Testis (tissue), 3 donors: Measurements from ENCODE around the gene DLX2. TPM values are rescaled to one million over a fixed set of nuclear protein-coding genes. Genes with fewer than 3 reads are reported as not detected.

Experiments used
- DNase-seq: peaks from one replicate; pipeline ENCODE4 v3.0.0-alpha.2; 2019
- H3K27ac ChIP-seq, 2 donors: fragments of 200-600 bp; sonication (generic); one replicate each; pipeline ENCODE4 v1.5.1; 2019
- H3K27me3 ChIP-seq: fragments of 200-600 bp; sonication (generic); one replicate; pipeline ENCODE4 v1.5.1; 2019
- H3K36me3 ChIP-seq: fragments of 200-600 bp; sonication (generic); one replicate; pipeline ENCODE4 v1.5.1; 2017; ENCODE audit warnings: low read depth; ENCODE audit errors: missing control alignments
- H3K4me1 ChIP-seq: fragments of 200-600 bp; sonication (generic); one replicate; pipeline ENCODE4 v1.5.1; 2019
- H3K4me3 ChIP-seq, 2 donors: fragments of 200-600 bp; sonication (generic); one replicate each; pipeline ENCODE4 v1.5.1; 2017 to 2019
- H3K9me3 ChIP-seq: fragments of 200-600 bp; sonication (generic); one replicate; pipeline ENCODE4 v1.5.1; 2017
- POLR2A ChIP-seq: fragments of 450-650 bp; IDR thresholded peaks from one replicate; pipeline ENCODE4 v1.6.1; 2017; ENCODE audit warnings: antibody characterized with exemption, mild to moderate bottlenecking, moderate library complexity
- WGBS, 2 donors: methylation state at CpG; one replicate each; pipeline ENCODE4 v1.1.5; 2018; 5-methylcytosine and 5-hydroxymethylcytosine counted together
- intact Hi-C: fragments of 100-400 bp; cut with DNase I; formaldehyde crosslinking; loops from one replicate; pipeline ENCODE4 v1.15.1; 2023; ENCODE audit warnings: low total_unique reads
- polyA plus RNA-seq: library from polyadenylated mRNA; stranded (reverse); fragments of 350-450 nt; fragmentation: Illumina TruSeq; extraction: RNeasy Lipid Tissue Mini Kit (QIAGEN cat#74804); gene quantifications from one replicate; pipeline ENCODE4 v1.2.3, GENCODE V29; 2014; ENCODE audit warnings: low read depth, low replicate concordance; ENCODE audit not compliant: insufficient read depth
- total RNA-seq, 2 donors: library from RNA; depleted of rRNA; stranded (reverse); fragments of >200 nt; gene quantifications; one replicate each; pipeline ENCODE4 v1.2.3, GENCODE V29; 2016
- TF ChIP-seq, protein P1 (sequence below), 3 experiments: fragments of 450-650 bp in 2 of 3; fragments of 200-600 bp in 1 of 3; sonication (generic) in 1 of 3; IDR thresholded peaks; one replicate each; pipeline ENCODE4 v1.5.1; 2016 to 2019; ENCODE audit warnings: antibody characterized with exemption in 3 of 3, mild to moderate bottlenecking in 2 of 3, moderate library complexity in 1 of 3

Gene DLX2
- total and polyA plus RNA-seq, 3 donors from 2014 or later, result 0.29 to 1.1 (median 0.99) TPM

DNA sequence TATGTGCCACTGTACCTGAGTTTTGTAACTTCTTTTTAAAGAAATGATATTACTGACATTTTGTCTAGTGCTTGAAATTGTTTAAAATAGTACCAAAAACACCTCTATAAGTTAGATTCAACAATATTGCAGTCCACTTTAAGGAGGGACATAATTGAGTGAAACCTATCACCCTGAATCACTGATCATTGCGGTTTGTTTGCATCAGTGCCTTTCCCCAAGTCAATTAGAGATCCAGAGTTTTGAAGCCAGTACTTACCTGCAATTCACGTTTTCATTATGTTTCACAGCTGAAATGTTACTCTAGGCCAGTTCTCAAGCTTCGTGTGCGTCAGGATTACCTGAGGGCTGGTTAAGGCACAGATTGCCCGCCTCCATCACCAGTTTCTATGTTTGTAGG is 44.0 kb downstream of the DLX2 start:
- WGBS, 2 donors, result 77 to 80% methylated on average over 5 of the region's 5 CpGs
- H3K4me3 ChIP-seq, result no peak overlapping the region
- intact Hi-C loops, result no loop called here

DNA sequence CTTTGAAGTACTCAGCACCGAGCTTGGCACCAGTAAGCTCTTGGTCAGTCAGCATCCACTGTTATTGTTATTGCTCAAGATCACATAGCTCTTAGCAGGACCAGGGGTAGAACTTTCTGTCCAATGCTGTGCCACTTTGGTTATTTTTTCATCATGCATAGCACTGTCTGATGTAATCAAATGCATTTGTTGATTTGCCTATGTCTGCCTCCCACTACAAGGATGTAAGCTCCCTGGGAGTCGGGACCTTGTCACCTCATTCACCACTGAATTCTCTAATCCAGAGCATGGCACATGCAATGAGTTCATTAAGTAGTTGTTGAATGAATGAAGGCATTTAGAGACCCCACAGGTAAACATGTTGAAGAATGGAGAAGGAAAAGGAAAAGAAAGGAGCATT is 46.4 kb downstream of the DLX2 start:
- intact Hi-C loops, result no loop called here
- Histone ChIP-seq H3K27ac (no peak overlapping the region), H3K4me3 (no peak overlapping the region), H3K4me1 (no peaks in the 10 kb centered on the region), H3K36me3 (no peaks in the 10 kb centered on the region), H3K27me3 (no peaks in the 10 kb centered on the region), H3K9me3 (no peaks in the 10 kb centered on the region)
- no peak for DNase-seq
- no peak for TF ChIP-seq POLR2A
- TF ChIP-seq, protein P1, sequence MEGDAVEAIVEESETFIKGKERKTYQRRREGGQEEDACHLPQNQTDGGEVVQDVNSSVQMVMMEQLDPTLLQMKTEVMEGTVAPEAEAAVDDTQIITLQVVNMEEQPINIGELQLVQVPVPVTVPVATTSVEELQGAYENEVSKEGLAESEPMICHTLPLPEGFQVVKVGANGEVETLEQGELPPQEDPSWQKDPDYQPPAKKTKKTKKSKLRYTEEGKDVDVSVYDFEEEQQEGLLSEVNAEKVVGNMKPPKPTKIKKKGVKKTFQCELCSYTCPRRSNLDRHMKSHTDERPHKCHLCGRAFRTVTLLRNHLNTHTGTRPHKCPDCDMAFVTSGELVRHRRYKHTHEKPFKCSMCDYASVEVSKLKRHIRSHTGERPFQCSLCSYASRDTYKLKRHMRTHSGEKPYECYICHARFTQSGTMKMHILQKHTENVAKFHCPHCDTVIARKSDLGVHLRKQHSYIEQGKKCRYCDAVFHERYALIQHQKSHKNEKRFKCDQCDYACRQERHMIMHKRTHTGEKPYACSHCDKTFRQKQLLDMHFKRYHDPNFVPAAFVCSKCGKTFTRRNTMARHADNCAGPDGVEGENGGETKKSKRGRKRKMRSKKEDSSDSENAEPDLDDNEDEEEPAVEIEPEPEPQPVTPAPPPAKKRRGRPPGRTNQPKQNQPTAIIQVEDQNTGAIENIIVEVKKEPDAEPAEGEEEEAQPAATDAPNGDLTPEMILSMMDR (IDR thresholded peaks at IDR 0.05), result no peak
- 84 to 89% methylated on average over 2 of the region's 2 CpGs for WGBS, 2 donors

More for the DNA sequence above, 44.0 kb downstream of the DLX2 start:
- Histone ChIP-seq H3K27me3 (no peaks in the 10 kb centered on the region), H3K9me3 (no peaks in the 10 kb centered on the region), H3K27ac (no peak overlapping the region), H3K36me3 (no peaks in the 10 kb centered on the region), H3K4me1 (no peaks in the 10 kb centered on the region)
- no peak for DNase-seq
- TF ChIP-seq, protein P1 (IDR thresholded peaks at IDR 0.05), result no peak
- TF ChIP-seq POLR2A, result no peak

DNA sequence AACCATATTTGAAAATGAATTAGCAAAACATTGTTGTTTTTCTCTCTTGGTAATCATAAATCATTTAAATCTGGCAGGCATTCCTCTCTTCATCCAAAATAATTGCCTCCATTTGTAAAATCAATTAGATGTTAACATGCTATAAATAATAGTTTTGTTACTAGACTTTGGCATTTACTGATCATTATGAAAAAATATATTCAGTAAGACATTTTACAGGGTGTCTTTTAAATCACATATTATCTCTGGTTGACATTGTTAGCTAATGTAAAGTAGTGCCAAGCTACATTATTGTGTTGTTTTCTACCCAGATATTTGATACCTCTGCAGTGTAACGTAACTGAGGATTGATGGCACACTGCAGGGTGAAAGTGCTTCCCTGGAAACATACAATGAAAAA is 49.2 kb downstream of the DLX2 start:
- no peak for DNase-seq
- Histone ChIP-seq H3K27ac (no peak overlapping the region), H3K4me3 (no peak overlapping the region), H3K27me3 (no peaks in the 10 kb centered on the region), H3K36me3 (no peaks in the 10 kb centered on the region), H3K4me1 (no peaks in the 10 kb centered on the region), H3K9me3 (no peaks in the 10 kb centered on the region)
- TF ChIP-seq, protein P1 (IDR thresholded peaks at IDR 0.05), result no peak
- TF ChIP-seq POLR2A, result no peak
- intact Hi-C loops, result no loop called here
- 94% methylated on average over 1 of the region's 1 CpG for WGBS, 2 donors

DNA sequence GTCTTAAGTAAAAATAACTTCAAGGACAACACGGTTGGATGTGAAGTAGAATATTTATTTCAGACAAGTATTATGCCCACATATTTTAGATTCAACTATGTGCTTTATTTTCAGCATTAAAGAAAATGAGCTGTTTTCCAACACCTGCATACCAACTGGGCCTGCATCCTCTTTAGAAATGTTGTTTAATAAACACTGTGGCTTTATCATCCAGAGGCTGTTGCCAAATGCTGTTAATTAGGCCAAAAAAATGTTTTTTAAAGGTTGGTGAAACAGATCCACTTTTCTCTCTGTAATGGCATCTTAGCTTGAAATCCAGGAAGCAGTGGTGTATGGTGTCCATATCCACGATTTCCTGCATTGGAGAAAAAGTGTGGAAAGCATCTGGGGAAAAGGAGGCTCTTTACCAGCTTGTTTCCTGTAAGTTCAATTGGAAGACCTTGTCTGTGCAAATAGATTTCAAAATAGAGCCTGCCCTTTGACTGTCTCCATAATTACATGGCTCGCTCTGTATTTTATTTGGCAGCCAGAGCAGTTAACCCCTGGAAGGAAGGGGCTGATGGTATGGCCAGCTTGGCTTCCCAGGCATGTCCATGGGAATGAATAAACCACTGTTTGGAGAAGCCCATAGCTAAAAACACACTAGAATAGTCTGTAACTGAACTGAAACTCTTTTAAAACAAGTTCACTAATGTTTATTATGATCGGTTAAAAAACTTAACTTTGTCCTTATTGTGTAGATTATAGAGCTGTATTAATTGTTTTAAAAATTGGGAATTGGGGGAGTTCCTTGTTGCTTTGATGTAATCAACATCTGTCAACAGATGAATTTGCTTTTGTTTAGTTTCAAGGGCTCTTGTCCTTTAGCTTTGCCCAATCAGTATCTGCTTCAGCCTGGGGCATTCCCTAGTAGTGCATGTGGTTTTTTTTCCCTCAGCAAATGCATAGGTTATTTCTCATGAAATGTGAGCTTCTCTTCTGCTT is 50.4 kb downstream of the DLX2 start:
- DNase-seq, result no peak

More for the DNA sequence above, 50.4 kb downstream of the DLX2 start:
- no peaks in the 10 kb centered on the region for H3K4me1 ChIP-seq
- H3K27me3 ChIP-seq, result no peaks in the 10 kb centered on the region
- H3K27ac ChIP-seq, result no peak overlapping the region
- intact Hi-C loops, result no loop called here
- 47 to 56% methylated on average over 4 of the region's 4 CpGs for WGBS, 2 donors
- no peaks in the 10 kb centered on the region for H3K36me3 ChIP-seq
- TF ChIP-seq, protein P1 (IDR thresholded peaks at IDR 0.05), result no peak
- H3K9me3 ChIP-seq, result no peaks in the 10 kb centered on the region
- H3K4me3 ChIP-seq, result no peak overlapping the region
